ENCODE measurements around the gene DNAH2. TPM values are rescaled to one million over a fixed set of nuclear protein-coding genes. Genes with fewer than 3 reads are reported as not detected.

The DNAH2 gene
- polyA plus RNA-seq, 1 donor from 2014 or later = 2.0 TPM

DNA sequence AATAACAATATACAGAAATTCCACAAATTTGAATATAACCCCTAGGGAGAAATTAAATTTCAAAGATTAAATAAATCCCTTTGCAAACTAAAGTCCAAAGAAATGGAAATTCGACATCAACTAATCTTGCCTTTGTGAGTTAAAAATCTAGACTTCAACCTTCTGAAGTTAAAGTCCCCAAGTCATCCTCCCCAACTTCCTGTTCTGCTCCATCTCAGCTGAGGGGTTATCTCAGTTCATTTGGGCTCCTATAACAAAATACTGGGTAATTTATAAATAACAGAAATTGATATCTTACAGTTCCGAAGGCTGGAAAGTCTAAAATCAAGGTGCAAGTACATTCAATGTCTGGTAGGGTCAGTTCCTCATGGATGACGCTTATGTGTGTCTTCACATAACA lies 93.7 kb downstream of the DNAH2 start:
- no peak overlapping the region for H3K4me3 ChIP-seq (ENCODE audit: low read length)
- no peaks in the 10 kb centered on the region for H3K9me2 ChIP-seq (ENCODE audit: insufficient read depth, low read length)
- no peak overlapping the region for H3K9ac ChIP-seq (ENCODE audit: low read length)
- no peaks in the 10 kb centered on the region for H3K27me3 ChIP-seq (ENCODE audit: insufficient read depth, low read depth, low read length)
- no peaks in the 10 kb centered on the region for H3F3A ChIP-seq (ENCODE audit: insufficient read depth, low read length, poor library complexity, severe bottlenecking)
- no peak overlapping the region for H3K4me2 ChIP-seq (ENCODE audit: low read length)
- H4K20me1 ChIP-seq (ENCODE audit: insufficient read depth) = no peaks in the 10 kb centered on the region
- no peaks in the 10 kb centered on the region for H3K36me3 ChIP-seq (ENCODE audit: insufficient read depth, low read length)
- H3K79me2 ChIP-seq (replicated peaks; ENCODE audit: insufficient read depth, low read length) = no peaks in the 10 kb centered on the region
- no peak overlapping the region for H2AFZ ChIP-seq (ENCODE audit: low read depth, low read length)
- TF ChIP-seq TAF1 (IDR thresholded peaks at IDR 0.05; ENCODE audit: low read depth) (no peak), SMC3 (conservative IDR thresholded peaks at IDR 0.05; ENCODE audit: poor library complexity) (no peak), EZH2 (IDR thresholded peaks at IDR 0.05; ENCODE audit: borderline replicate concordance, insufficient read depth, low read length, poor library complexity, severe bottlenecking) (no peak), EP300 (conservative IDR thresholded peaks at IDR 0.05; ENCODE audit: poor library complexity, severe bottlenecking) (no peak), POLR2AphosphoS5 (IDR thresholded peaks at IDR 0.05) (no peak), MXI1 (conservative IDR thresholded peaks at IDR 0.05; ENCODE audit: poor library complexity, severe bottlenecking) (no peak), RAD21 (conservative IDR thresholded peaks at IDR 0.05) (no peak)
- TF ChIP-seq, protein P1, sequence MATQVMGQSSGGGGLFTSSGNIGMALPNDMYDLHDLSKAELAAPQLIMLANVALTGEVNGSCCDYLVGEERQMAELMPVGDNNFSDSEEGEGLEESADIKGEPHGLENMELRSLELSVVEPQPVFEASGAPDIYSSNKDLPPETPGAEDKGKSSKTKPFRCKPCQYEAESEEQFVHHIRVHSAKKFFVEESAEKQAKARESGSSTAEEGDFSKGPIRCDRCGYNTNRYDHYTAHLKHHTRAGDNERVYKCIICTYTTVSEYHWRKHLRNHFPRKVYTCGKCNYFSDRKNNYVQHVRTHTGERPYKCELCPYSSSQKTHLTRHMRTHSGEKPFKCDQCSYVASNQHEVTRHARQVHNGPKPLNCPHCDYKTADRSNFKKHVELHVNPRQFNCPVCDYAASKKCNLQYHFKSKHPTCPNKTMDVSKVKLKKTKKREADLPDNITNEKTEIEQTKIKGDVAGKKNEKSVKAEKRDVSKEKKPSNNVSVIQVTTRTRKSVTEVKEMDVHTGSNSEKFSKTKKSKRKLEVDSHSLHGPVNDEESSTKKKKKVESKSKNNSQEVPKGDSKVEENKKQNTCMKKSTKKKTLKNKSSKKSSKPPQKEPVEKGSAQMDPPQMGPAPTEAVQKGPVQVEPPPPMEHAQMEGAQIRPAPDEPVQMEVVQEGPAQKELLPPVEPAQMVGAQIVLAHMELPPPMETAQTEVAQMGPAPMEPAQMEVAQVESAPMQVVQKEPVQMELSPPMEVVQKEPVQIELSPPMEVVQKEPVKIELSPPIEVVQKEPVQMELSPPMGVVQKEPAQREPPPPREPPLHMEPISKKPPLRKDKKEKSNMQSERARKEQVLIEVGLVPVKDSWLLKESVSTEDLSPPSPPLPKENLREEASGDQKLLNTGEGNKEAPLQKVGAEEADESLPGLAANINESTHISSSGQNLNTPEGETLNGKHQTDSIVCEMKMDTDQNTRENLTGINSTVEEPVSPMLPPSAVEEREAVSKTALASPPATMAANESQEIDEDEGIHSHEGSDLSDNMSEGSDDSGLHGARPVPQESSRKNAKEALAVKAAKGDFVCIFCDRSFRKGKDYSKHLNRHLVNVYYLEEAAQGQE (IDR thresholded peaks at IDR 0.05; ENCODE audit: borderline replicate concordance) = no peak
- TF ChIP-seq, protein P2, sequence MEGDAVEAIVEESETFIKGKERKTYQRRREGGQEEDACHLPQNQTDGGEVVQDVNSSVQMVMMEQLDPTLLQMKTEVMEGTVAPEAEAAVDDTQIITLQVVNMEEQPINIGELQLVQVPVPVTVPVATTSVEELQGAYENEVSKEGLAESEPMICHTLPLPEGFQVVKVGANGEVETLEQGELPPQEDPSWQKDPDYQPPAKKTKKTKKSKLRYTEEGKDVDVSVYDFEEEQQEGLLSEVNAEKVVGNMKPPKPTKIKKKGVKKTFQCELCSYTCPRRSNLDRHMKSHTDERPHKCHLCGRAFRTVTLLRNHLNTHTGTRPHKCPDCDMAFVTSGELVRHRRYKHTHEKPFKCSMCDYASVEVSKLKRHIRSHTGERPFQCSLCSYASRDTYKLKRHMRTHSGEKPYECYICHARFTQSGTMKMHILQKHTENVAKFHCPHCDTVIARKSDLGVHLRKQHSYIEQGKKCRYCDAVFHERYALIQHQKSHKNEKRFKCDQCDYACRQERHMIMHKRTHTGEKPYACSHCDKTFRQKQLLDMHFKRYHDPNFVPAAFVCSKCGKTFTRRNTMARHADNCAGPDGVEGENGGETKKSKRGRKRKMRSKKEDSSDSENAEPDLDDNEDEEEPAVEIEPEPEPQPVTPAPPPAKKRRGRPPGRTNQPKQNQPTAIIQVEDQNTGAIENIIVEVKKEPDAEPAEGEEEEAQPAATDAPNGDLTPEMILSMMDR (IDR thresholded peaks at IDR 0.05; ENCODE audit: poor library complexity, severe bottlenecking) = no peak
- no peaks in the 10 kb centered on the region for H3K9me3 ChIP-seq (ENCODE audit: low read length)
- no peak overlapping the region for H3K27ac ChIP-seq (ENCODE audit: low read length)

DNA sequence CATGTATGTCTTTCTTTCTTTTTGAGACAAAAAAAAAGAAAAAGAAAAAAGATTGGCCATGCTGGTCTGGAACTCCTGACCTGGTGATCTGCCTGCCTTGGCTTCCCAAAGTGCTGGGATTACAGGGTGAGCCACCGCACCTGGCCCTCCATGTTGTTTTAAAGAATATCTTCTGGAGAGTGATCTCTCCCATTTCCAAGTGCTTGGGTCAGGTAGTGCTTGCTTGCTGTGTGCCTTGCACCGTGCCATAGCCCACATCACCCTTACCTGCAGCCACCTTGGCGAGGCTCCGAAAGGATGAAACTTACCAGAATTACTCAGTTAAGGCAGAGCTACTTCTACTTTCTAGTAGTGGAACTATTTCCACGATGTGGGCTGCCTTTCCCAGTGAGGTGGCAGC lies 97.4 kb downstream of the DNAH2 start:
- Histone ChIP-seq H3K36me3 (ENCODE audit: insufficient read depth, low read length) (no peaks in the 10 kb centered on the region), H3K9me2 (ENCODE audit: insufficient read depth, low read length) (no peaks in the 10 kb centered on the region), H3K4me3 (ENCODE audit: low read length) (no peak overlapping the region), H3K9ac (ENCODE audit: low read length) (no peak overlapping the region), H3K4me2 (ENCODE audit: low read length) (no peak overlapping the region), H4K20me1 (ENCODE audit: insufficient read depth) (no peaks in the 10 kb centered on the region), H3F3A (ENCODE audit: insufficient read depth, low read length, poor library complexity, severe bottlenecking) (no peaks in the 10 kb centered on the region), H3K9me3 (ENCODE audit: low read length) (no peaks in the 10 kb centered on the region), H3K27ac (ENCODE audit: low read length) (no peak overlapping the region), H3K27me3 (ENCODE audit: insufficient read depth, low read depth, low read length) (no peaks in the 10 kb centered on the region), H3K79me2 (replicated peaks; ENCODE audit: insufficient read depth, low read length) (no peaks in the 10 kb centered on the region), H2AFZ (ENCODE audit: low read depth, low read length) (no peak overlapping the region)
- TF ChIP-seq RAD21 (conservative IDR thresholded peaks at IDR 0.05) (no peak), TAF1 (IDR thresholded peaks at IDR 0.05; ENCODE audit: low read depth) (no peak), SMC3 (conservative IDR thresholded peaks at IDR 0.05; ENCODE audit: poor library complexity) (no peak), EZH2 (IDR thresholded peaks at IDR 0.05; ENCODE audit: borderline replicate concordance, insufficient read depth, low read length, poor library complexity, severe bottlenecking) (no peak), MXI1 (conservative IDR thresholded peaks at IDR 0.05; ENCODE audit: poor library complexity, severe bottlenecking) (no peak), EP300 (conservative IDR thresholded peaks at IDR 0.05; ENCODE audit: poor library complexity, severe bottlenecking) (no peak), POLR2AphosphoS5 (IDR thresholded peaks at IDR 0.05) (no peak)
- TF ChIP-seq, protein P1 (IDR thresholded peaks at IDR 0.05; ENCODE audit: borderline replicate concordance) = no peak
- TF ChIP-seq, protein P2 (IDR thresholded peaks at IDR 0.05; ENCODE audit: poor library complexity, severe bottlenecking) = no peak
